HG02763 (cell line): ENCODE measurements around the gene MDK.

Experiments
- ATAC-seq: cut with Tn5 transposase; IDR thresholded peaks from one replicate; pipeline ENCODE4 v1.9.1; 2021; ENCODE audit warnings: mild to moderate bottlenecking, moderate library complexity; ENCODE audit not compliant: unreplicated experiment

Gene MDK

DNA sequence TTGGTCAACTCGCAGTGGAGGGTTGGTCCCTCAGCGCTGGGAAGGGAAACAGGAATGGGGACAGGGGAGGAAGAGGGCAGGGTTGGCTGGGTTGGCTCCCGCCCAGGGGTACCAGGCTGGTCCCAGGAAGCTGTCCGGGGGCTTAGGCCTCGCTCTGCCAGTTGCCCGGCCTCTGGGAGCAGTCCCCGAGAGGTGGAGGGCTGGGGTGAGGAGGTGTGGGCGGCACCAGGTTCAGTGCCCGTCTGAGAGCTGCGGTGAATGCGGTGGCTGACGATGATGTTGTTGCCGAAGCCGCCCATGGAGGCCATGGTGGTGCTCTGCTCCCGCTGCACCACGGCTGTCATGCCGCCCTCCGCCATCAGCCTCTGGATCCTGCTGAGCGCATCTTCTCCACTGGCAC, 16.1 kb downstream of the MDK start:
- ATAC-seq = no peak

DNA sequence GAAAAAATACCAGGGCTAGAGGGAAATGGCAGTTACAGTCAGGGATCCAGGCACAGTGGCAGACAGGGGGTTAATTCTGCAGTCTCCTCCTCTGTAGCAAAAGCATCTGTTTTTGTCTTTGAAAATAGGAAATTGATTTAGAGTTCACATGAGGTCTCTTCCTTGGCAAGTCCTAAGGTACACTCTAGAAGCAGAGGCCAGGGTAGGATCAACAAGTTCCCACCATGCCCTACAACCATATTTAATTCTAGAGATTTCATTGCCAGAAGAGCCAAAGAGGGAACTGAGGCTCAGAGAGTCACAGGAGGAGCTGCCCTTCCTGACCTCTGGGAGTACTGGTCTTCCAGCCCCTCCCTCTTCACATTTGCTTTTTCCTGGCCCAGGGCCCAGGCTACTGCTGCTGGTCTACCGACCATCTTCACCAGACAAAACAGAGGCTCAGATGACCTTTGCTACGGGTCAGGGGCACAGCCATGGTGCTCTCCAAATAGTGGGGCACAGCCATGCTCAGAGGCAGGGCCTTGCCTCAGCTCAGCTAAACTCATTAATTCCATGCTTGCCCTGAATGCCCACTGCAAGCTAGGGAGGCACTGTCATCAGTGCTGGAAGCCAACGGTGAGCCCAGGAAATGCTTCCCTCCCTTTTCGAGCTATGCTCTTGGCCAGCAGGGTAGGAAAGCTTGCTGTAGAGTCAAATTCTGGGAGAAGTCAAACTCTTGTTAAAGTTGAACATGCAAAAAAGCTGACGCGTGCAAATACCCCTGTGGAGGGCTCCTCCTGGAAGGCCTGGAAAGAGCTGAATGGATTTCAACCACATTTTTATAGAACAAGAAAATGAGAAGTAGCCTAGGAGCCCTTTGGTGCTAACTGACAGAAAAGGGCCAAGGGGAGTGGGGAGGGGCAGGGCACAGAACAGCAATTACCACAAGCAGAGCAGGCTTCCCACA, 21.8 kb downstream of the MDK start:
- ATAC-seq = no peak

GRCh38 chr11:46404476-46405017, 23.1 kb downstream of the MDK start:
- ATAC-seq = no peak

DNA sequence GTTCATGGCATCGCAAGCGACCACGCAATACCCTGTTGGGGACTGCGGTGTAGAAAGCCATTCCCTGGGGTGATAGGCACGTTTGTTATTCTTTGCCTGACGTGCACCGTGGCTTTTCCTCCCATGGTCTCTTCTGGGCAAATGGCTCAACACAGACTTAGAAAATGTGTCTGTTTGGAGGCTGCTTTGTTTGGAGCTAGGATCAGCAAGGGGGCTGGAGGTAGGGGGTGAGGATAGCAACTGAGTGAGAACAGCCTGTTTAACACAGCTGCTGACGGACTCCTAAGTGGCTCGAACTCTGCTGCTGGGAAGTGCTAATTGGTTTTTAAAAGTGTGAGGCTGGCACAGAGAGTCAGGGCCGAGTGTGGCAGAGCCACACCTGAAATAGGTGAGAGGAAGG, 26.2 kb downstream of the MDK start:
- ATAC-seq = no peak

DNA sequence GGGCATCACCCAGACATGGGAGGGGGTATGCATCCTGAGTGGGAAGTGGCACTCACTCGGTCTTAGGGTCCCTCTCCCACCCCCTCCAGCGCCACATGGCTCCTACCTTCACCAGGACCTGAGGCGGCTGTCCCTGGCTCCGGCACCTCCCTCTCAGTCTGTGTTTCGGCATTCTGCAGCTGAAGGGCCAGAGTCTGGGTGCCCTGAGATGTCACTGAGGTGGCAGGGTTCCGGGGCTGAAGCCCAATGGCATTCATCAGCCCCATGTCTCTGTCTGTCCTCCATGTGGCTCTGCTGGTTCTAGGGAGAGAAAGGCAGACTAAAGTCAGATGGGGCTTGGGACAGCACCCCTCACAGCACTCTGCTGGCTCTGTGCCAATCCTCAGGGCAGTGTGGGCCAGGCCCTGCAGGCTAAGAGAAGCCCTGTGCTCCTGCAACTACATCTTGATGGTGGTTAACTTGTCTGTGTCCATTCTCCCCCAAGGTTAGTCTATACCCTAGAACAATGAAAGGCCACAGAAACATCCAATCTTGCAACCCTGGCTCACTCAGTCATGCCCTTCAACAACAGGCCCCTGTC, 27.0 kb downstream of the MDK start:
- no peak for ATAC-seq

GRCh38 chr11:46410021-46410420, 28.6 kb downstream of the MDK start:
- no peak for ATAC-seq

DNA sequence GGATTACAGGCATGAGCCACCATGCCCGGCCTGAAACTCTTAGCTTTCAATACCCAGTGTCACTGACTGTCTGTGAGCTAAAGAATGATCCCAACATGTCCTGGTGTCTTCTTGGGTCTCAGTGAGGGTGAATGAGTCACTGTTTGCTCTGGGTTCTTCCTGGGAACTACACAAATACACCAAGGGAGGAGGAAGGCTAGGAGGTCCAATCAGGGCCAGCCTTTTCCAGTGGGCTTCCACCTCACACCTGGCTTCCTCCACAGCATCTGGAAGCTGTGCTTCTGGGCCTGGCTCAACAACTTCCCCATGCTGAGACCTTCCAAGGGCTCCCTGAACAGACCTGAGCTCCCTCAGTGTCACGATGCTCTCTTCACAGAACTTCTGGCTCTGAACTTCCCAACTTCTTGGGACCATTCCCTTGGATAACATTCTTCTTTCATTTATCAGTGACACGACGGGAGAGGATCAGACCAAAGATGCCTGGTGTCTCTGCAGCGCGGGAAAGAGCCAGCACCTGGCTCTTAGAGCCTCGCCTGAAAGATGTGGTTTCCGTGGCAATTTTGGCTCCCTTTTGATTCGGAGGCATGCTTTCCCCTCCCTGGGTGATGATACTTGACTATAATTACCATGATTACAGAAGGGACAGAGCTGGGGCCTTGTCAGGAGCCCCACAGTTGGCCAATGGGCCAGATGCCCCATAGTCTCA, 32.4 kb downstream of the MDK start:
- ATAC-seq = no peak

GRCh38 chr11:46414466-46414796, 33.0 kb downstream of the MDK start:
- ATAC-seq = no peak

GRCh38 chr11:46414879-46415278, 33.4 kb downstream of the MDK start:
- ATAC-seq = no peak

- no peak for ATAC-seq
Observed at GRCh38 chr11:46417711-46418110, 36.2 kb downstream of the MDK start.

- no peak for ATAC-seq
Observed at GRCh38 chr11:46418751-46419150, 37.3 kb downstream of the MDK start.

- ATAC-seq = no peak
Observed at GRCh38 chr11:46420513-46420912, 39.0 kb downstream of the MDK start.

DNA sequence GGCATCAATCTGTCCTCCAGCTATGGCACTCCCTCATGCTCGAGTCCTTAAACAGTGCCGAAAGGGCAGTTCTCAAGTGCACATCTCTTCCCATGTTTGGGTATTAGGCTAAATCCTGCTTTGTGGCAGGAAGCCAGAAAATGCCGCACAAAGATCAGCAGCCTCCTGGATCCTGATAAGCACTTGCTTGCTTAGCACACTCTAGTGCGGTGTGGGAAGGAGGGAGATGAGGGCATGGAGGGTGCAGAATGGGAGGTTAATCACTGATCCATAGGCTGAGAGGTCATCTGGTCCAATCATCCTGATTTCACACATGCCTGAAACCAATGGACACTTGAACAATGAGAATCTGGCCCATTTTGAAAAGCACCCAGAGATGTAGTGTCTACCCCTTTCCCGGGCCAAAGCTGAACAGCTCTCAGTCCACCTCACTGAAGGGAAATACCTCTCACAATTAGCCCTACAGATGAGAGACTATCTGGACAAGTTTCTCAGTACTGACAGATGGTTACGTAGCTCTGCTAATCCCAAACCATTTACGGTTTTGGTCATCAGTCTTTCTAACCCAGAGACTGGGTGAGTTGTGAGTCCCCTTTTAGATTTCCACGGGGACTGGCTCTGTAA, 39.9 kb downstream of the MDK start:
- no peak for ATAC-seq

GRCh38 chr11:46422588-46422987, 41.1 kb downstream of the MDK start:
- no peak for ATAC-seq

GRCh38 chr11:46426233-46426991, 44.9 kb downstream of the MDK start:
- ATAC-seq = no peak

GRCh38 chr11:46427364-46427763, 45.9 kb downstream of the MDK start:
- ATAC-seq = no peak

- ATAC-seq = no peak
Observed at GRCh38 chr11:46429717-46430116, 48.2 kb downstream of the MDK start.

DNA sequence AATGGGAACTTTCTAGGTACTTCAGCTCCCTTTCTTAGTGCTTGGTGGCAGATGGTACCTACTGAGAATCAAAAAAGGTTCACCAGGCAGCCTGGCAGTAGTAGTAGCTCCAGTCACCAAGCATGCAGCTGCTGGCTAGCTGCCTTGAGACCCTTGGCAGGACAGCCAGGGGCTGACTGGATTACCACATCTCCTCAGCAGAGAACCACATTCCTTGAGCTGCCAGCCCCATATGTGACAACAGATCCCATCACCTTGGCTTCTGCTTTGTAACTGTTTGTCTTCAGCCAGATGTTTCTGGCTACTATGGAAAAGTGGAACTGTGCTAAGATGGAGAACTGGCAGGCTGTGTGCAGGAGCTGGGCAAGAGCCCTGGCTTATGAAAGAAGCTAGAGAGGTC, 49.7 kb downstream of the MDK start:
- no peak for ATAC-seq
